HT1080 (cell line): ENCODE results near the gene NTHL1. TPM values are rescaled to one million over a fixed set of nuclear protein-coding genes. Genes with fewer than 3 reads are reported as not detected.
"Not testable (repeated sequence)": the region's sequence is repeated elsewhere in the genome, so short reads cannot be mapped to it uniquely, and the experiment has no call there.

Experiments
- DNase-seq: peaks from one replicate; pipeline ENCODE4 v3.0.0-alpha.2; 2015; ENCODE audit warnings: low read depth
- total RNA-seq: library from RNA; depleted of rRNA; stranded (reverse); fragments of >200 nt; shearing (Covaris generic); gene quantifications from 2 replicates; pipeline ENCODE4 v1.2.3, GENCODE V29; 2014

The NTHL1 gene
- total RNA-seq, 1 experiment from 2014 or later: 61.5 TPM

GRCh38 chr16:2042986-2043666 is 4.5 kb downstream of the NTHL1 start:
- no peak for DNase-seq

- no peak for DNase-seq
Observed at GRCh38 chr16:2042171-2042985, 5.3 kb downstream of the NTHL1 start.

GRCh38 chr16:2040787-2041522 is 6.7 kb downstream of the NTHL1 start:
- DNase-seq: peak; percentile 77

- DNase-seq: no peak
Observed at GRCh38 chr16:2040041-2040786, 7.4 kb downstream of the NTHL1 start.

GRCh38 chr16:2039274-2040031 is 8.2 kb downstream of the NTHL1 start:
- no peak for DNase-seq

- DNase-seq: no peak
Observed at GRCh38 chr16:2038382-2039231, 9.0 kb downstream of the NTHL1 start.

GRCh38 chr16:2037647-2038381 is 9.8 kb downstream of the NTHL1 start:
- DNase-seq: no peak

GRCh38 chr16:2037115-2037514 is 10.5 kb downstream of the NTHL1 start:
- DNase-seq: no peak

GRCh38 chr16:2036200-2036966 is 11.3 kb downstream of the NTHL1 start:
- no peak for DNase-seq

GRCh38 chr16:2035431-2036199 is 12.0 kb downstream of the NTHL1 start:
- DNase-seq: peak; percentile 90

- DNase-seq: no peak
Observed at GRCh38 chr16:2034696-2035430, 12.8 kb downstream of the NTHL1 start.

GRCh38 chr16:2033909-2034695 is 13.5 kb downstream of the NTHL1 start:
- not testable (repeated sequence) for DNase-seq

- peak; percentile 73 for DNase-seq
Observed at GRCh38 chr16:2033057-2033908, 14.4 kb downstream of the NTHL1 start.

GRCh38 chr16:2032285-2033056 is 15.2 kb downstream of the NTHL1 start:
- DNase-seq: no peak
